Spinal cord (tissue), 10 donors: ENCODE results near the gene KCNA2. TPM values are rescaled to one million over a fixed set of nuclear protein-coding genes. Genes with fewer than 3 reads are reported as not detected.

Experiments used
- DNase-seq, 6 donors: peaks; one replicate each; pipeline versions ENCODE4 v3.0.0 to v3.0.0-alpha.2; 2013 to 2015; ENCODE audit warnings: low spot score in 6 of 6, low read depth in 4 of 6
- H3K27ac ChIP-seq: one replicate; pipeline ENCODE4 v1.5.1; 2013; ENCODE audit warnings: low read depth, low read length, control low read depth
- H3K27me3 ChIP-seq: one replicate; pipeline ENCODE4 v1.6.1; 2013; ENCODE audit warnings: low read length; ENCODE audit not compliant: control insufficient read depth, insufficient read depth
- H3K36me3 ChIP-seq: one replicate; pipeline ENCODE4 v1.6.1; 2013; ENCODE audit warnings: low read length; ENCODE audit not compliant: control insufficient read depth, insufficient read depth
- H3K4me1 ChIP-seq: one replicate; pipeline ENCODE4 v1.6.1; 2013; ENCODE audit warnings: low read length; ENCODE audit not compliant: control insufficient read depth, insufficient read depth
- H3K4me3 ChIP-seq: one replicate; pipeline ENCODE4 v1.5.1; 2013; ENCODE audit warnings: low read depth, low read length, control low read depth
- H3K9me3 ChIP-seq: one replicate; pipeline ENCODE4 v1.6.1; 2013; ENCODE audit warnings: low read length; ENCODE audit not compliant: control insufficient read depth, insufficient read depth
- WGBS: methylation state at CpG from one replicate; pipeline ENCODE4 v1.1.5; 2013; ENCODE audit warnings: missing lambda C conversion rate; ENCODE audit not compliant: insufficient coverage; 5-methylcytosine and 5-hydroxymethylcytosine counted together
- polyA plus RNA-seq, 2 donors: library from polyadenylated mRNA; unstranded; fragments of 120-200 nt; gene quantifications; one replicate each; pipeline ENCODE4 v1.2.1, GENCODE V29; 2013; ENCODE audit not compliant: insufficient read length in 2 of 2
- total RNA-seq, 2 donors: library from RNA; depleted of rRNA in 1 of 2; stranded (reverse); fragments of 120-200 nt in 1 of 2; fragments of >200 nt in 1 of 2; gene quantifications; one replicate each; pipeline versions ENCODE4 v1.2.3 to v1.2.4, GENCODE V29; 2013 to 2014
- donor health status: healthy.

The KCNA2 gene
- total and polyA plus RNA-seq, 4 donors = 10.2 to 36.6 (median 22.1) TPM

- WGBS = 79% methylated on average over 2 of the region's 2 CpGs
- Histone ChIP-seq H3K9me3 (no peaks in the 10 kb centered on the region), H3K36me3 (no peaks in the 10 kb centered on the region), H3K27ac (no peak overlapping the region), H3K27me3 (no peaks in the 10 kb centered on the region), H3K4me1 (no peaks in the 10 kb centered on the region), H3K4me3 (no peak overlapping the region)
- no peak for DNase-seq
These were observed 59.1 kb downstream of the KCNA2 start for GRCh38 chr1:110547017-110547416.

- DNase-seq = no peak
- H3K4me3 ChIP-seq = no peak overlapping the region
- H3K9me3 ChIP-seq = no peaks in the 10 kb centered on the region
- no peaks in the 10 kb centered on the region for H3K27me3 ChIP-seq
- H3K27ac ChIP-seq = no peak overlapping the region
- WGBS = no CpG with 5 or more reads among the region's 2 CpGs
- no peaks in the 10 kb centered on the region for H3K36me3 ChIP-seq
- no peaks in the 10 kb centered on the region for H3K4me1 ChIP-seq
These were observed 60.7 kb downstream of the KCNA2 start for GRCh38 chr1:110545492-110545891.

GRCh38 chr1:110544753-110545152, 61.4 kb downstream of the KCNA2 start:
- no peaks in the 10 kb centered on the region for H3K27me3 ChIP-seq
- H3K4me3 ChIP-seq = no peak overlapping the region
- no peak for DNase-seq
- H3K9me3 ChIP-seq = no peaks in the 10 kb centered on the region
- no CpG with 5 or more reads among the region's 3 CpGs for WGBS
- H3K36me3 ChIP-seq = no peaks in the 10 kb centered on the region
- H3K4me1 ChIP-seq = no peaks in the 10 kb centered on the region
- H3K27ac ChIP-seq = no peak overlapping the region

Other genes starting within 250 kb of the KCNA2 start
- gene SLC16A4, start 215.3 kb downstream of the KCNA2 start, total RNA-seq = 10 to 100 TPM; 24.1 to 27.5 TPM
- 1 to 10 TPM; 7.7 to 9.4 TPM for gene SLC16A4, start 215.3 kb downstream of the KCNA2 start, polyA plus RNA-seq
- 100 to 1,000 TPM in 1 of 2 donors, 10 to 100 TPM in 1; 39.6 to 128 TPM for gene LAMTOR5, start 198.7 kb downstream of the KCNA2 start, total RNA-seq
- gene LAMTOR5, start 198.7 kb downstream of the KCNA2 start, polyA plus RNA-seq = 100 to 1,000 TPM; 143 to 151 TPM
- gene PROK1, start 155.2 kb downstream of the KCNA2 start, total RNA-seq = under 1 TPM; 0.17 to 0.30 TPM
- 1 to 10 TPM in 1 of 2 donors, under 1 TPM in 1; 0.59 to 1.0 TPM for gene PROK1, start 155.2 kb downstream of the KCNA2 start, polyA plus RNA-seq
- gene KCNA10, start 87.2 kb downstream of the KCNA2 start, total RNA-seq = not detected
- gene KCNA10, start 87.2 kb downstream of the KCNA2 start, polyA plus RNA-seq = not detected
- 10 to 100 TPM in 1 of 2 donors, 1 to 10 TPM in 1; 4.0 to 11.5 TPM for gene KCNA3, start 68.6 kb upstream of the KCNA2 start, total RNA-seq
- gene KCNA3, start 68.6 kb upstream of the KCNA2 start, polyA plus RNA-seq = 1 to 10 TPM; 2.3 to 4.9 TPM